Gastroesophageal sphincter (tissue), 2 donors: ENCODE data around the gene MCC.

ENCODE experiments used
- EP300 ChIP-seq: sonication (generic); formaldehyde crosslinking; IDR thresholded peaks from one replicate; pipeline ENCODE4 v1.6.1; 2017; ENCODE audit warnings: antibody characterized with exemption, mild to moderate bottlenecking
- POLR2A ChIP-seq, 2 donors: fragments of 450-650 bp; IDR thresholded peaks; one replicate each; pipeline ENCODE4 v1.6.1; 2017; ENCODE audit warnings: antibody characterized with exemption in 2 of 2, mild to moderate bottlenecking in 2 of 2, moderate library complexity in 1 of 2

DNA sequence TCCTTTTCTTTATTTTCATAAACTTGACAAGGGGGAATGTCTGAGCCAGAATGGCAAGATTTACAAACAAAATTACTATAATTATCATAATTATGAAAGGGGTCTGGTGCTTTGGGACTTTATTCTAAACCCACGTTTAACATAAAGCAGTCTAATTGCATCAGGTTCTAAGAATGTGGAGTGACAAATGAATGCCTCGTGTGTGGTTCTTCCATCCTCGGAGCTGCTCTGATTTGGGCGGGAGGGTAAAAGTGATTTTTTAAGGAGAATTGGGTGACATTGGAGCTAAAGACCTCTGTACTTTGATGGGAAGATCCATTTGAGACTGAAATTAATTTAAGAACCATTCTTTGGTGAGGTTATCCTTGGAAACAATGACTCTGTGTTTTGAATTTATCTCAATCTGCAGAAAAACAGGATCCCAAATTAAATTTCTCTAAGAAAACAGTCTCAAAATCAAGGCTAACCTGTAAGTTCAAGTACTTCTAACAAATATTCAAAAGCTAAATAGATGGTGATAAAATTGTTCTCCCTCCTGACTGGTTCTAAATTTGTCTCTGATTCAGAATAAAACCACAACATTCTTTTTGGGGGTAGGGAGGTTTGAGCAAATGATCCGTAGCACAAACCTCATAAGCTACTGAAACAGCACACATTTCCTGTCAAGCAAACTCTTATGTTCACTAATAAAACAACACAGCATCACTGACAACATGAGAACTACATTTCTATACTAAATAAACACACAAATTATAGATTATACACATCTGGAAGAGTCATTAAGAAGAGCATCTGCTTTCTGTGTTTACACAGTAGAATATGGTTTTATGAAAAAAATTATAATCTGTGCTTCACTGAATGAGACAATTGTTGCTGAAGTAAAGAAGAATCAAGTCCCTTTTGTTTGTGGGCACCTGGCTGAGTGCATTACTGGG, 426.1 kb downstream of the MCC start:
- TF ChIP-seq POLR2A (IDR thresholded peaks at IDR 0.05) = no peak
- TF ChIP-seq EP300 = no peak
